HepG2 (cell line): ENCODE measurements around the gene TMEM221. TPM values are rescaled to one million over a fixed set of nuclear protein-coding genes. Genes with fewer than 3 reads are reported as not detected.
A peak's percentile ranks its signal among the peaks of the same experiment; 100 is the strongest.

ENCODE experiments used
- ARID4A ChIP-seq: sonication (generic); formaldehyde crosslinking; IDR thresholded peaks from 2 replicates; pipeline ENCODE4 v1.5.0; 2020; ENCODE audit warnings: mild to moderate bottlenecking, missing genetic modification reagents, borderline replicate concordance
- DNMT1 ChIP-seq: sonication (generic); formaldehyde crosslinking; IDR thresholded peaks from 2 replicates; pipeline ENCODE4 v1.5.1; 2020; ENCODE audit warnings: mild to moderate bottlenecking, missing genetic modification reagents
- DZIP1 ChIP-seq: sonication (generic); formaldehyde crosslinking; IDR thresholded peaks from 2 replicates; pipeline ENCODE4 v1.5.0; 2020; ENCODE audit warnings: mild to moderate bottlenecking, missing genetic modification reagents
- EEA1 ChIP-seq: sonication (generic); formaldehyde crosslinking; IDR thresholded peaks from 2 replicates; pipeline ENCODE4 v1.5.1; 2020; ENCODE audit warnings: mild to moderate bottlenecking, missing genetic modification reagents, borderline replicate concordance
- JUN ChIP-seq: sonication (generic); formaldehyde crosslinking; IDR thresholded peaks from 2 replicates; pipeline ENCODE4 v1.4.0; 2020; ENCODE audit warnings: mild to moderate bottlenecking, missing genetic modification reagents
- MATR3 ChIP-seq: sonication (generic); formaldehyde crosslinking; IDR thresholded peaks from 2 replicates; pipeline ENCODE4 v1.4.0; 2020; ENCODE audit warnings: missing genetic modification reagents
- MEF2D ChIP-seq: sonication (generic); formaldehyde crosslinking; IDR thresholded peaks from 2 replicates; pipeline ENCODE4 v1.5.1; 2020; ENCODE audit warnings: mild to moderate bottlenecking, missing genetic modification reagents
- NFE2 ChIP-seq: sonication (generic); formaldehyde crosslinking; IDR thresholded peaks from 2 replicates; pipeline ENCODE4 v1.4.0; 2020; ENCODE audit warnings: missing genetic modification reagents
- NRL ChIP-seq: sonication (generic); formaldehyde crosslinking; IDR thresholded peaks from 2 replicates; pipeline ENCODE4 v1.5.0; 2020; ENCODE audit warnings: missing genetic modification reagents, mild to moderate bottlenecking, moderate library complexity, borderline replicate concordance
- TCF7 ChIP-seq: sonication (generic); IDR thresholded peaks from 2 replicates; pipeline ENCODE4 v1.6.1; 2016; ENCODE audit warnings: antibody characterized with exemption, low read depth
- TERF1 ChIP-seq: sonication (generic); formaldehyde crosslinking; IDR thresholded peaks from 2 replicates; pipeline ENCODE4 v1.8.0; 2022; ENCODE audit warnings: mild to moderate bottlenecking, missing genetic modification reagents, moderate library complexity
- ZBTB21 ChIP-seq: sonication (generic); formaldehyde crosslinking; IDR thresholded peaks from 2 replicates; pipeline ENCODE4 v1.4.0; 2020; ENCODE audit warnings: missing genetic modification reagents
- ZBTB7A ChIP-seq: sonication (generic); formaldehyde crosslinking; IDR thresholded peaks from 2 replicates; pipeline ENCODE4 v1.8.0; 2022; ENCODE audit warnings: mild to moderate bottlenecking, missing genetic modification reagents
- ZNF557 ChIP-seq: sonication (generic); formaldehyde crosslinking; IDR thresholded peaks from 2 replicates; pipeline ENCODE4 v1.4.0; 2020; ENCODE audit warnings: missing genetic modification reagents
- ZNF788 ChIP-seq: sonication (generic); formaldehyde crosslinking; IDR thresholded peaks from 2 replicates; pipeline ENCODE4 v1.5.0; 2020; ENCODE audit warnings: mild to moderate bottlenecking, missing genetic modification reagents, borderline replicate concordance
- polyA plus RNA-seq, 8 experiments: library from polyadenylated mRNA; depleted of rRNA in 3 of 8; stranded (reverse) in 7 of 8; unstranded in 1 of 8; fragments of >200 nt; fragmentation: Illumina TruSeq in 4 of 8; extraction: Trizol in 4 of 8; gene quantifications; 2 replicates each; pipeline versions ENCODE4 v1.2.1 to v1.2.3, GENCODE V29; 2011 to 2016; ENCODE audit warnings: low read depth in 4 of 8, missing spikeins in 1 of 8, mixed read lengths in 1 of 8; ENCODE audit not compliant: insufficient read depth in 1 of 8
- total RNA-seq, 5 experiments: library from RNA; depleted of rRNA; stranded (reverse); fragments of >200 nt; fragmentation: Illumina TruSeq; extraction: Trizol; gene quantifications; 2 replicates each; pipeline ENCODE4 v1.2.3, GENCODE V29; 2016; ENCODE audit warnings: low read depth in 1 of 5
- TF ChIP-seq, protein P1 (sequence below): sonication (generic); formaldehyde crosslinking; IDR thresholded peaks from 2 replicates; pipeline ENCODE4 v1.4.0; 2020; ENCODE audit warnings: missing genetic modification reagents, borderline replicate concordance

Gene TMEM221
- total and polyA plus RNA-seq, 2 of the 13 experiments (the other 11 are each of a cell fraction or from before 2014, with no cell fraction given) = 0.33 to 0.77 TPM

GRCh38 chr19:17420475-17420924 is 28.0 kb downstream of the TMEM221 start (continued):
- TF ChIP-seq MATR3 (CRISPR knock-in tag) (no peak), ZNF788 (CRISPR knock-in tag) (no peak), ARID4A (CRISPR knock-in tag) (no peak), EEA1 (CRISPR knock-in tag) (no peak; the same call in 1 of the 2 replicates), ZBTB7A (CRISPR knock-in tag) (no peak), TERF1 (no peak), DNMT1 (CRISPR knock-in tag) (no peak), MEF2D (no peak; the same call in 1 of the 2 replicates), NFE2 (CRISPR knock-in tag) (no peak), JUN (no peak), ZBTB21 (no peak), NRL (CRISPR knock-in tag) (0 out of 2 replicates have a peak, but pooled peaks have one; percentile 51), TCF7 (no peak), DZIP1 (CRISPR knock-in tag) (0 out of 2 replicates have a peak, but pooled peaks have one; percentile 43), ZNF557 (no peak)
- TF ChIP-seq, protein P1, sequence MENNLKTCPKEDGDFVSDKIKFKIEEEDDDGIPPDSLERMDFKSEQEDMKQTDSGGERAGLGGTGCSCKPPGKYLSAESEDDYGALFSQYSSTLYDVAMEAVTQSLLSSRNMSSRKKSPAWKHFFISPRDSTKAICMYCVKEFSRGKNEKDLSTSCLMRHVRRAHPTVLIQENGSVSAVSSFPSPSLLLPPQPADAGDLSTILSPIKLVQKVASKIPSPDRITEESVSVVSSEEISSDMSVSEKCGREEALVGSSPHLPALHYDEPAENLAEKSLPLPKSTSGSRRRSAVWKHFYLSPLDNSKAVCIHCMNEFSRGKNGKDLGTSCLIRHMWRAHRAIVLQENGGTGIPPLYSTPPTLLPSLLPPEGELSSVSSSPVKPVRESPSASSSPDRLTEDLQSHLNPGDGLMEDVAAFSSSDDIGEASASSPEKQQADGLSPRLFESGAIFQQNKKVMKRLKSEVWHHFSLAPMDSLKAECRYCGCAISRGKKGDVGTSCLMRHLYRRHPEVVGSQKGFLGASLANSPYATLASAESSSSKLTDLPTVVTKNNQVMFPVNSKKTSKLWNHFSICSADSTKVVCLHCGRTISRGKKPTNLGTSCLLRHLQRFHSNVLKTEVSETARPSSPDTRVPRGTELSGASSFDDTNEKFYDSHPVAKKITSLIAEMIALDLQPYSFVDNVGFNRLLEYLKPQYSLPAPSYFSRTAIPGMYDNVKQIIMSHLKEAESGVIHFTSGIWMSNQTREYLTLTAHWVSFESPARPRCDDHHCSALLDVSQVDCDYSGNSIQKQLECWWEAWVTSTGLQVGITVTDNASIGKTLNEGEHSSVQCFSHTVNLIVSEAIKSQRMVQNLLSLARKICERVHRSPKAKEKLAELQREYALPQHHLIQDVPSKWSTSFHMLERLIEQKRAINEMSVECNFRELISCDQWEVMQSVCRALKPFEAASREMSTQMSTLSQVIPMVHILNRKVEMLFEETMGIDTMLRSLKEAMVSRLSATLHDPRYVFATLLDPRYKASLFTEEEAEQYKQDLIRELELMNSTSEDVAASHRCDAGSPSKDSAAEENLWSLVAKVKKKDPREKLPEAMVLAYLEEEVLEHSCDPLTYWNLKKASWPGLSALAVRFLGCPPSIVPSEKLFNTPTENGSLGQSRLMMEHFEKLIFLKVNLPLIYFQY (CRISPR knock-in tag) = no peak
